Measurements from ENCODE around the gene PRPH2. TPM values are rescaled to one million over a fixed set of nuclear protein-coding genes. Genes with fewer than 3 reads are reported as not detected.

Gene PRPH2
- polyA plus RNA-seq, 4 donors, result 0.92 to 1.1 TPM; not detected in 2

GRCh38 chr6:42761287-42762067, 39.1 kb upstream of the PRPH2 start:
- 87 to 90% (median 89%) methylated on average over 8 of the region's 8 CpGs for WGBS, 3 donors
- Histone ChIP-seq H3K27ac (ENCODE audit: low read depth in 1 of 3, low read length in 2 of 3) (no peak overlapping the region), H3K9me3 (ENCODE audit: control insufficient read depth in 2 of 2, insufficient read depth in 1 of 2, low read depth in 1 of 2, low read length in 1 of 2) (no peaks in the 10 kb centered on the region), H3K4me1 (ENCODE audit: control insufficient read depth in 3 of 3, insufficient read depth in 2 of 3, low read depth in 1 of 3, low read length in 2 of 3) (peaks cover 0 to 4% (median 2%) of the 10 kb centered on the region in 3 donors), H3K36me3 (ENCODE audit: control insufficient read depth in 3 of 3, insufficient read depth in 2 of 3, low read depth in 1 of 3, low read length in 3 of 3) (peaks cover 0 to 6% (median 0%) of the 10 kb centered on the region in 3 donors), H3K4me3 (ENCODE audit: low read depth in 1 of 3, low read length in 3 of 3) (no peak overlapping the region), H3K27me3 (ENCODE audit: control insufficient read depth in 3 of 3, insufficient read depth in 3 of 3, low read length in 3 of 3) (no peaks in the 10 kb centered on the region)
- FAIRE-seq, result no peak
- DNase-seq, result no peak

GRCh38 chr6:42758756-42759430, 36.5 kb upstream of the PRPH2 start:
- 92 to 98% (median 96%) methylated on average over 3 of the region's 3 CpGs for WGBS, 3 donors
- peaks cover 0 to 6% (median 0%) of the 10 kb centered on the region in 3 donors for H3K36me3 ChIP-seq (ENCODE audit: control insufficient read depth in 3 of 3, insufficient read depth in 2 of 3, low read depth in 1 of 3, low read length in 3 of 3)
- no peak for DNase-seq
- no peaks in the 10 kb centered on the region for H3K27me3 ChIP-seq (ENCODE audit: control insufficient read depth in 3 of 3, insufficient read depth in 3 of 3, low read length in 3 of 3)
- H3K4me3 ChIP-seq (ENCODE audit: low read depth in 1 of 3, low read length in 3 of 3), result no peak overlapping the region
- no peak for FAIRE-seq
- no peak overlapping the region for H3K27ac ChIP-seq (ENCODE audit: low read depth in 1 of 3, low read length in 2 of 3)
- peaks cover 0 to 4% (median 2%) of the 10 kb centered on the region in 3 donors for H3K4me1 ChIP-seq (ENCODE audit: control insufficient read depth in 3 of 3, insufficient read depth in 2 of 3, low read depth in 1 of 3, low read length in 2 of 3)
- no peaks in the 10 kb centered on the region for H3K9me3 ChIP-seq (ENCODE audit: control insufficient read depth in 2 of 2, insufficient read depth in 1 of 2, low read depth in 1 of 2, low read length in 1 of 2)

DNA sequence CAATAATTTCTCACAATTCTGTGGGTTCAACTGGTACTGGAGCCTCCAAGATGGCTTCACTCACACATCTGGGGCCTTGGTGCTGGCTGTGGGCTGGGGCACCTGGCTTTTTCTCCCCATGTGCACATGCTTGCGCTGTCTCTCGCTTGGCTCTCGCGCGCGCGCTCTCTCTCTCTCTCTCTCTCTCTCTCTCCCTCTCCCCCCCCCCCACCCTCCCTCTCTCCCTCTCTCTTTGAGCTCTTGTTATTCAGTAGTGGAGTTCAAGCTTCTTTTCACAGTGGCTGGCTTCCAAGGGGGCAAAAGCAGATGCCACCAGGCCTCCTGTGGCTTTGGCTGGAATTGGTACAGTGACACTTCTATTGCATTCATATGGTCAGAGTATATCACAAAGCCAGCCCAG, 34.3 kb upstream of the PRPH2 start:
- Histone ChIP-seq H3K4me1 (ENCODE audit: control insufficient read depth in 3 of 3, insufficient read depth in 2 of 3, low read depth in 1 of 3, low read length in 2 of 3) (no peaks in the 10 kb centered on the region), H3K36me3 (ENCODE audit: control insufficient read depth in 3 of 3, insufficient read depth in 2 of 3, low read depth in 1 of 3, low read length in 3 of 3) (peaks cover 0 to 6% (median 0%) of the 10 kb centered on the region in 3 donors), H3K4me3 (ENCODE audit: low read depth in 1 of 3, low read length in 3 of 3) (no peak overlapping the region), H3K27me3 (ENCODE audit: control insufficient read depth in 3 of 3, insufficient read depth in 3 of 3, low read length in 3 of 3) (no peaks in the 10 kb centered on the region), H3K9me3 (ENCODE audit: control insufficient read depth in 2 of 2, insufficient read depth in 1 of 2, low read depth in 1 of 2, low read length in 1 of 2) (no peaks in the 10 kb centered on the region), H3K27ac (ENCODE audit: low read depth in 1 of 3, low read length in 2 of 3) (no peak overlapping the region)
- WGBS, 3 donors, result 93 to 98% (median 98%) methylated on average over 7 of the region's 7 CpGs
- DNase-seq (no peak), FAIRE-seq (no peak)

DNA sequence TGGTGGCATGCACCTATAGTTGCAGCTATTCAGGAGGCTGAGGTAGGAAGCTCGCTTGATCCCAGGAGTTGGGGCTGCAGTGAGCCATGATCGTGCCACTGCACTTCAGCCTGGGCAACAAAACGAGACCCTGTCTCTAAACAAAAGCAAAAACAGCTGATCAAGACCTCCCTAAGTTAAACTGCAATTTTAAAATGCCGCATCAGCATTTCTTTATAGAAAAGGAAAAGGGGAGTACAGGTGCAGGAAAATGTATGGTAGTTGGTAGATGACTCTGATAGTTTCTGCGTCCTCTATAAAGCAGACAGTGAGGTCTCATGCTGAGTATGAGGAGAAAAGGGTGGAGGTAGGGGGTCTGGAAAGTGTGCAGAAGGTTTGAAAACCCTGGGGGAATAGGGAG, 32.4 kb upstream of the PRPH2 start:
- Histone ChIP-seq H3K4me1 (ENCODE audit: control insufficient read depth in 3 of 3, insufficient read depth in 2 of 3, low read depth in 1 of 3, low read length in 2 of 3) (no peaks in the 10 kb centered on the region), H3K9me3 (ENCODE audit: control insufficient read depth in 2 of 2, insufficient read depth in 1 of 2, low read depth in 1 of 2, low read length in 1 of 2) (no peaks in the 10 kb centered on the region), H3K27ac (ENCODE audit: low read depth in 1 of 3, low read length in 2 of 3) (no peak overlapping the region), H3K27me3 (ENCODE audit: control insufficient read depth in 3 of 3, insufficient read depth in 3 of 3, low read length in 3 of 3) (no peaks in the 10 kb centered on the region), H3K4me3 (ENCODE audit: low read depth in 1 of 3, low read length in 3 of 3) (no peak overlapping the region), H3K36me3 (ENCODE audit: control insufficient read depth in 3 of 3, insufficient read depth in 2 of 3, low read depth in 1 of 3, low read length in 3 of 3) (peaks cover 0 to 4% (median 0%) of the 10 kb centered on the region in 3 donors)
- WGBS, 3 donors, result 93 to 96% (median 95%) methylated on average over 5 of the region's 5 CpGs
- no peak for FAIRE-seq
- no peak for DNase-seq

DNA sequence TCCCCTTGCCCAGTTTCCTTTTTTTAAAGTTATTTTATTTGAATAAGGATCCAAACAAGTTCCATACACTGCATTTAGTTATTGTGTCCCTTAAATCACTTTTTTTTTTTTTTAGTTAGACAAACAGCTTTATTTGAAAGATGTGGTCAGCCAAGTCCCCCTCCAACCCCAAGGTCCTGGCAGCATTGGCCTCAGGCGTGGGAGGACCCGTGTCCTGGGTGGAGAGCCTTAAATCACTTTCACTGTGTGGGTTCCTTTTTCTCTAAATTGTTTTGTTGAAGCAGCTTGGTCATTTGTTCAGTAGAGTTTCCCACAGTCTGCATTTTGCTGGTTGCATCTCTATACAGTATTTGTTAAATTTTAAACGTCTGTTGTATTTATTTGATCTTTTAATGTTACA, 28.7 kb upstream of the PRPH2 start:
- FAIRE-seq, result no peak
- WGBS, 3 donors, result 79 to 85% (median 84%) methylated on average over 3 of the region's 3 CpGs
- H3K9me3 ChIP-seq (ENCODE audit: control insufficient read depth in 2 of 2, insufficient read depth in 1 of 2, low read depth in 1 of 2, low read length in 1 of 2), result no peaks in the 10 kb centered on the region

GRCh38 chr6:42748203-42748898, 26.0 kb upstream of the PRPH2 start:
- FAIRE-seq, result no peak
- 37 to 55% (median 46%) methylated on average over 8 of the region's 8 CpGs for WGBS, 3 donors

More for the DNA sequence above, 28.7 kb upstream of the PRPH2 start:
- no peak overlapping the region for H3K4me3 ChIP-seq (ENCODE audit: low read depth in 1 of 3, low read length in 3 of 3)
- H3K27ac ChIP-seq (ENCODE audit: low read depth in 1 of 3, low read length in 2 of 3), result no peak overlapping the region
- no peaks in the 10 kb centered on the region for H3K36me3 ChIP-seq (ENCODE audit: control insufficient read depth in 3 of 3, insufficient read depth in 2 of 3, low read depth in 1 of 3, low read length in 3 of 3)
- no peak for DNase-seq
- no peaks in the 10 kb centered on the region for H3K27me3 ChIP-seq (ENCODE audit: control insufficient read depth in 3 of 3, insufficient read depth in 3 of 3, low read length in 3 of 3)
- H3K4me1 ChIP-seq (ENCODE audit: control insufficient read depth in 3 of 3, insufficient read depth in 2 of 3, low read depth in 1 of 3, low read length in 2 of 3), result peaks cover 0 to 10% (median 0%) of the 10 kb centered on the region in 3 donors

GRCh38 chr6:42746463-42747391, 24.3 kb upstream of the PRPH2 start:
- 0 to 1% (median 0%) methylated on average over 42 to 55 of the region's 55 CpGs for WGBS, 3 donors
- Histone ChIP-seq H3K27me3 (ENCODE audit: control insufficient read depth in 3 of 3, insufficient read depth in 3 of 3, low read length in 3 of 3) (no peaks in the 10 kb centered on the region), H3K4me1 (ENCODE audit: control insufficient read depth in 3 of 3, insufficient read depth in 2 of 3, low read depth in 1 of 3, low read length in 2 of 3) (peaks cover 0 to 13% (median 0%) of the 10 kb centered on the region in 3 donors), H3K27ac (ENCODE audit: low read depth in 1 of 3, low read length in 2 of 3) (peak overlapping the region; percentile 78 to 97 (median 91)), H3K36me3 (ENCODE audit: control insufficient read depth in 3 of 3, insufficient read depth in 2 of 3, low read depth in 1 of 3, low read length in 3 of 3) (peaks cover 0 to 14% (median 0%) of the 10 kb centered on the region in 3 donors), H3K9me3 (ENCODE audit: control insufficient read depth in 2 of 2, insufficient read depth in 1 of 2, low read depth in 1 of 2, low read length in 1 of 2) (no peaks in the 10 kb centered on the region), H3K4me3 (ENCODE audit: low read depth in 1 of 3, low read length in 3 of 3) (peak overlapping the region; percentile 62 to 86 (median 81))
- FAIRE-seq (no peak), DNase-seq (peak; percentile 73 to 87)

More at GRCh38 chr6:42748203-42748898, 26.0 kb upstream of the PRPH2 start:
- H3K4me1 ChIP-seq (ENCODE audit: control insufficient read depth in 3 of 3, insufficient read depth in 2 of 3, low read depth in 1 of 3, low read length in 2 of 3), result peaks cover 0 to 13% (median 0%) of the 10 kb centered on the region in 3 donors
- H3K4me3 ChIP-seq (ENCODE audit: low read depth in 1 of 3, low read length in 3 of 3), result no peak overlapping the region
- H3K27ac ChIP-seq (ENCODE audit: low read depth in 1 of 3, low read length in 2 of 3), result peak overlapping the region in 1 of 3 donors; percentile 17
- peaks cover 0 to 12% (median 0%) of the 10 kb centered on the region in 3 donors for H3K36me3 ChIP-seq (ENCODE audit: control insufficient read depth in 3 of 3, insufficient read depth in 2 of 3, low read depth in 1 of 3, low read length in 3 of 3)
- no peaks in the 10 kb centered on the region for H3K9me3 ChIP-seq (ENCODE audit: control insufficient read depth in 2 of 2, insufficient read depth in 1 of 2, low read depth in 1 of 2, low read length in 1 of 2)
- no peaks in the 10 kb centered on the region for H3K27me3 ChIP-seq (ENCODE audit: control insufficient read depth in 3 of 3, insufficient read depth in 3 of 3, low read length in 3 of 3)
- no peak for DNase-seq
